ENCODE measurements around the gene CSPG4. TPM values are rescaled to one million over a fixed set of nuclear protein-coding genes. Genes with fewer than 3 reads are reported as not detected.
"Not testable (repeated sequence)": the region's sequence is repeated elsewhere in the genome, so short reads cannot be mapped to it uniquely, and the experiment has no call there.

CSPG4 gene
- total and polyA plus RNA-seq, 2 of the 4 experiments (the other 2 are of a cell fraction): 12.4 to 28.4 TPM

DNA sequence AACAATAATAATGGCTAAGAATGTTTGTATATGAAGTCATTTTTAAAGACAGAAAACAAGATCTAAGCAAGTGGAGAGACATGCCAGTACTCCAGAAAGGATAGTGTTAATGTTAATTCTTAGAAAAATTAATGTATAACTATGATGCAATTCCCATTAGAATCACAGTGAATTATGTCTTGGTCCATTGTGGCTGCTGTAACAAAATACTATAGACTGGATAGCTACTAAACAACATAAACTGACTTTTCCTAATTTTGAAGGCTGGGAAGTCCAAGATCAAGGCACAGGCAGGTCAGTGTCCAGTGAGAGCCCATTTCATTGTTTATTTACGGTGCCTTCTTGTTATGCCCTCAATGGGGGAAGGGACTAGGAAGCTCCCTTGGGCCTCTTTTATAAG is 32.7 kb upstream of the CSPG4 start:
- Histone ChIP-seq H3K4me3 (ENCODE audit: insufficient read depth, low read depth, low read length) (no peak overlapping the region), H3K36me3 (ENCODE audit: control insufficient read depth, insufficient read depth, low read length) (no peaks in the 10 kb centered on the region), H3K9me3 (ENCODE audit: control insufficient read depth, insufficient read depth, low read length) (peaks cover 2% of the 10 kb centered on the region; the same call in 1 of the 2 replicates), H2BK5ac (ENCODE audit: low read depth, low read length, poor library complexity, severe bottlenecking) (no peak overlapping the region), H3K4me1 (ENCODE audit: control insufficient read depth, insufficient read depth, low read length) (no peaks in the 10 kb centered on the region), H4K5ac (ENCODE audit: low read depth, low read length) (no peak overlapping the region), H2BK20ac (ENCODE audit: low read depth, low read length) (no peak overlapping the region), H3K79me1 (ENCODE audit: low read depth in 1 of 2, low read length in 2 of 2) (no peaks in the 10 kb centered on the region), H3K27ac (ENCODE audit: insufficient read depth, low read length) (no peak overlapping the region), H3K27me3 (ENCODE audit: control insufficient read depth, insufficient read depth, low read length) (peaks cover 11% of the 10 kb centered on the region), H3K23ac (ENCODE audit: low read depth, low read length) (no peak overlapping the region), H3K9ac (ENCODE audit: low read depth, low read length) (no peak overlapping the region), H4K91ac (ENCODE audit: insufficient read depth, low read depth, low read length) (no peak overlapping the region), H4K20me1 (ENCODE audit: insufficient read depth, low read length) (no peaks in the 10 kb centered on the region), H3K9me1 (ENCODE audit: insufficient read depth, low read length) (no peaks in the 10 kb centered on the region), H2BK15ac (ENCODE audit: low read depth, low read length) (no peak overlapping the region), H2AK5ac (ENCODE audit: low read depth, low read length) (no peak overlapping the region), H3K56ac (ENCODE audit: extremely low read depth, insufficient read depth, low read length) (no peak overlapping the region), H2AK9ac (replicated peaks; ENCODE audit: low read depth, low read length, poor library complexity) (no peak overlapping the region), H4K8ac (ENCODE audit: low read depth in 2 of 2, low read length in 2 of 2) (no peak overlapping the region), H3K18ac (ENCODE audit: low read depth, low read length) (no peak overlapping the region), H2AFZ (replicated peaks; ENCODE audit: low read length, poor library complexity) (no peak overlapping the region), H3K4ac (ENCODE audit: low read depth, low read length) (no peak overlapping the region), H3K14ac (replicated peaks; ENCODE audit: low read depth, low read length) (no peak overlapping the region), H3K4me2 (ENCODE audit: low read depth, low read length) (no peak overlapping the region), H2BK120ac (ENCODE audit: low read depth, low read length) (no peak overlapping the region)
- intact Hi-C loops (cut with micrococcal nuclease): no loop called here
- in situ Hi-C loops (cut with MboI; ENCODE audit: low sequenced_read_pairs): no loop called here
- WGBS, 2 experiments (ENCODE audit: extremely low coverage in 2 of 2, insufficient read length in 1 of 2): no CpG with 5 or more reads among the region's 1 CpG
- ChIA-PET CTCF (no interaction called here), POLR2A (ENCODE audit: unreplicated experiment) (no interaction called here)
- ATAC-seq (ENCODE audit: low read depth): no peak
- DNase-seq: no peak
- dilution Hi-C loops (cut with HindIII; ENCODE audit: low sequenced_read_pairs, unreplicated experiment): no loop called here
- no TSS peak for BruUV-seq (replicated peaks)
- no peak for TF ChIP-seq MAZ (IDR thresholded peaks at IDR 0.05; ENCODE audit: borderline replicate concordance, low read depth, low read length)
- TF ChIP-seq, protein P1, sequence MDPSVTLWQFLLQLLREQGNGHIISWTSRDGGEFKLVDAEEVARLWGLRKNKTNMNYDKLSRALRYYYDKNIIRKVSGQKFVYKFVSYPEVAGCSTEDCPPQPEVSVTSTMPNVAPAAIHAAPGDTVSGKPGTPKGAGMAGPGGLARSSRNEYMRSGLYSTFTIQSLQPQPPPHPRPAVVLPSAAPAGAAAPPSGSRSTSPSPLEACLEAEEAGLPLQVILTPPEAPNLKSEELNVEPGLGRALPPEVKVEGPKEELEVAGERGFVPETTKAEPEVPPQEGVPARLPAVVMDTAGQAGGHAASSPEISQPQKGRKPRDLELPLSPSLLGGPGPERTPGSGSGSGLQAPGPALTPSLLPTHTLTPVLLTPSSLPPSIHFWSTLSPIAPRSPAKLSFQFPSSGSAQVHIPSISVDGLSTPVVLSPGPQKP (IDR thresholded peaks at IDR 0.05; ENCODE audit: borderline replicate concordance, low read depth, low read length): no peak
- TF ChIP-seq, protein P2, sequence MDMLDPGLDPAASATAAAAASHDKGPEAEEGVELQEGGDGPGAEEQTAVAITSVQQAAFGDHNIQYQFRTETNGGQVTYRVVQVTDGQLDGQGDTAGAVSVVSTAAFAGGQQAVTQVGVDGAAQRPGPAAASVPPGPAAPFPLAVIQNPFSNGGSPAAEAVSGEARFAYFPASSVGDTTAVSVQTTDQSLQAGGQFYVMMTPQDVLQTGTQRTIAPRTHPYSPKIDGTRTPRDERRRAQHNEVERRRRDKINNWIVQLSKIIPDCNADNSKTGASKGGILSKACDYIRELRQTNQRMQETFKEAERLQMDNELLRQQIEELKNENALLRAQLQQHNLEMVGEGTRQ (IDR thresholded peaks at IDR 0.05; ENCODE audit: low read depth, low read length): no peak
- peak; percentile 47; the same call in 1 of the 2 replicates for TF ChIP-seq CEBPB (IDR thresholded peaks at IDR 0.05; ENCODE audit: low read depth, low read length)

DNA sequence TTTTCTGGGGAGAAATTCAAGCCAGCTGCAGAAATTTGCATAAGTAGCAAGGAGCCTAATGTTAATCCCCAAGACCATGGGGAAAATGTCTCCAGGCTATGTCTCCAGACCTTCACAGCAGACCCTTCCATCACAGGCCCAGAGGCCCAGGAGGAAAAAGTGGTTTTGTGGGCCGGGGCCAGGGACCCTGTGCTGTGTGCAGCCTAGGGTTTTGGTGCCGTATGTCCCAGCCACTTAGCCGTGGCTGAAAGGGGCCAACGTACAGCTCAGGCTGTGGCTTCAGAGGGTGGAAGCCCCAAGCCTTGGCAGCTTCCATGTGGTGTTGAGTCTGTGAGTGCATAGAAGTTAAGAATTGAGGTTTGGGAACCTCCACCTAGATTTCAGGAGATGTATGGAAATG is 29.7 kb upstream of the CSPG4 start:
- H2AK5ac ChIP-seq (ENCODE audit: low read depth, low read length); H3K14ac ChIP-seq (replicated peaks; ENCODE audit: low read depth, low read length); H3K36me3 ChIP-seq (ENCODE audit: control insufficient read depth, insufficient read depth, low read length); ATAC-seq (ENCODE audit: low read depth); H3K27ac ChIP-seq (ENCODE audit: insufficient read depth, low read length); H2BK5ac ChIP-seq (ENCODE audit: low read depth, low read length, poor library complexity, severe bottlenecking); CTCF ChIA-PET; H3K79me1 ChIP-seq (ENCODE audit: low read depth in 1 of 2, low read length in 2 of 2); POLR2A ChIA-PET (ENCODE audit: unreplicated experiment); H2BK120ac ChIP-seq (ENCODE audit: low read depth, low read length); H2BK20ac ChIP-seq (ENCODE audit: low read depth, low read length); H4K8ac ChIP-seq (ENCODE audit: low read depth in 2 of 2, low read length in 2 of 2); BruUV-seq (replicated peaks); intact Hi-C loops (cut with micrococcal nuclease); H3K4me1 ChIP-seq (ENCODE audit: control insufficient read depth, insufficient read depth, low read length); in situ Hi-C loops (cut with MboI; ENCODE audit: low sequenced_read_pairs); H3K9me1 ChIP-seq (ENCODE audit: insufficient read depth, low read length); H3K4me3 ChIP-seq (ENCODE audit: insufficient read depth, low read depth, low read length); H2AFZ ChIP-seq (replicated peaks; ENCODE audit: low read length, poor library complexity); H3K4me2 ChIP-seq (ENCODE audit: low read depth, low read length); H4K5ac ChIP-seq (ENCODE audit: low read depth, low read length); DNase-seq; H2BK15ac ChIP-seq (ENCODE audit: low read depth, low read length); dilution Hi-C loops (cut with HindIII; ENCODE audit: low sequenced_read_pairs, unreplicated experiment); H4K91ac ChIP-seq (ENCODE audit: insufficient read depth, low read depth, low read length); H3K23ac ChIP-seq (ENCODE audit: low read depth, low read length); H3K56ac ChIP-seq (ENCODE audit: extremely low read depth, insufficient read depth, low read length); H3K9ac ChIP-seq (ENCODE audit: low read depth, low read length); H2AK9ac ChIP-seq (replicated peaks; ENCODE audit: low read depth, low read length, poor library complexity); H4K20me1 ChIP-seq (ENCODE audit: insufficient read depth, low read length); H3K18ac ChIP-seq (ENCODE audit: low read depth, low read length); H3K4ac ChIP-seq (ENCODE audit: low read depth, low read length); H3K9me3 ChIP-seq (ENCODE audit: control insufficient read depth, insufficient read depth, low read length): not testable (repeated sequence)
- H3K27me3 ChIP-seq (ENCODE audit: control insufficient read depth, insufficient read depth, low read length): peaks cover 12% of the 10 kb centered on the region
- WGBS, 2 experiments (ENCODE audit: extremely low coverage in 2 of 2, insufficient read length in 1 of 2): no CpG with 5 or more reads among the region's 4 CpGs

All from IMR-90 (cell line).